Astrocyte of the cerebellum (primary cell): ENCODE data around the gene NOTCH2.

ENCODE experiments used
- DNase-seq: peaks from one replicate; pipeline ENCODE4 v3.0.0-alpha.2; 2011; ENCODE audit warnings: low read depth
- H3K4me3 ChIP-seq: 2 replicates; pipeline ENCODE4 v1.5.1; 2011; ENCODE audit warnings: mild to moderate bottlenecking, low read depth, low read length, moderate library complexity
- CTCF ChIP-seq: IDR thresholded peaks from 2 replicates; pipeline ENCODE4 v1.5.1; 2012; ENCODE audit warnings: low read length, low read depth, moderate library complexity, mild to moderate bottlenecking; ENCODE audit errors: missing control alignments
- in situ Hi-C: cut with HindIII; loops from 2 replicates; pipeline ENCODE4 v1.10.0; 2017; ENCODE audit warnings: low sequenced_read_pairs

Gene NOTCH2

GRCh38 chr1:119898530-119898929, 170.9 kb downstream of the NOTCH2 start:
- DNase-seq, result no peak
- TF ChIP-seq CTCF, result no peak
- no peak overlapping the region for H3K4me3 ChIP-seq
- in situ Hi-C loops, result no loop called here

GRCh38 chr1:119896303-119896702, 173.2 kb downstream of the NOTCH2 start, which contains the start of gene ADAM30:
ADAM30 (minus strand) TSS chr1:119896515; CDS start chr1:119896336, 179 bp downstream.
- peak; percentile 17 for TF ChIP-seq CTCF
- no peak for DNase-seq
- in situ Hi-C loops, result no loop called here
- no peak within 1 kb of the TSS for H3K4me3 ChIP-seq

GRCh38 chr1:119895102-119895501, 174.4 kb downstream of the NOTCH2 start:
- no peak for DNase-seq
- in situ Hi-C loops, result no loop called here
- no peak for TF ChIP-seq CTCF
- H3K4me3 ChIP-seq, result no peak overlapping the region

- H3K4me3 ChIP-seq, result no peak overlapping the region
- no peak for DNase-seq
- TF ChIP-seq CTCF, result no peak
- in situ Hi-C loops, result no loop called here
Observed at GRCh38 chr1:119893827-119894700, 175.4 kb downstream of the NOTCH2 start.

GRCh38 chr1:119893238-119893791, 176.1 kb downstream of the NOTCH2 start:
- no peak overlapping the region for H3K4me3 ChIP-seq
- DNase-seq, result no peak
- in situ Hi-C loops, result no loop called here
- TF ChIP-seq CTCF, result no peak

GRCh38 chr1:119891386-119891785, 178.1 kb downstream of the NOTCH2 start:
- no peak overlapping the region for H3K4me3 ChIP-seq
- no peak for DNase-seq
- in situ Hi-C loops, result no loop called here
- no peak for TF ChIP-seq CTCF
